ENCODE results near the gene CRIM1.

GRCh38 chr2:36414307-36414706, 58.7 kb downstream of the CRIM1 start:
- TF ChIP-seq, protein P1, sequence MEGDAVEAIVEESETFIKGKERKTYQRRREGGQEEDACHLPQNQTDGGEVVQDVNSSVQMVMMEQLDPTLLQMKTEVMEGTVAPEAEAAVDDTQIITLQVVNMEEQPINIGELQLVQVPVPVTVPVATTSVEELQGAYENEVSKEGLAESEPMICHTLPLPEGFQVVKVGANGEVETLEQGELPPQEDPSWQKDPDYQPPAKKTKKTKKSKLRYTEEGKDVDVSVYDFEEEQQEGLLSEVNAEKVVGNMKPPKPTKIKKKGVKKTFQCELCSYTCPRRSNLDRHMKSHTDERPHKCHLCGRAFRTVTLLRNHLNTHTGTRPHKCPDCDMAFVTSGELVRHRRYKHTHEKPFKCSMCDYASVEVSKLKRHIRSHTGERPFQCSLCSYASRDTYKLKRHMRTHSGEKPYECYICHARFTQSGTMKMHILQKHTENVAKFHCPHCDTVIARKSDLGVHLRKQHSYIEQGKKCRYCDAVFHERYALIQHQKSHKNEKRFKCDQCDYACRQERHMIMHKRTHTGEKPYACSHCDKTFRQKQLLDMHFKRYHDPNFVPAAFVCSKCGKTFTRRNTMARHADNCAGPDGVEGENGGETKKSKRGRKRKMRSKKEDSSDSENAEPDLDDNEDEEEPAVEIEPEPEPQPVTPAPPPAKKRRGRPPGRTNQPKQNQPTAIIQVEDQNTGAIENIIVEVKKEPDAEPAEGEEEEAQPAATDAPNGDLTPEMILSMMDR (IDR thresholded peaks at IDR 0.05): no peak
- TF ChIP-seq POLR2A (IDR thresholded peaks at IDR 0.05): no peak
- no peak for TF ChIP-seq EP300 (IDR thresholded peaks at IDR 0.05)
- TF ChIP-seq POLR2AphosphoS5 (IDR thresholded peaks at IDR 0.05): no peak

Data from suprapubic skin (tissue), 4 donors.